HepG2 (cell line): ENCODE results near the gene VAC14. TPM values are rescaled to one million over a fixed set of nuclear protein-coding genes. Genes with fewer than 3 reads are reported as not detected.

ENCODE experiments used
- BORCS8-MEF2B ChIP-seq: sonication (generic); formaldehyde crosslinking; IDR thresholded peaks from 2 replicates; pipeline ENCODE4 v1.8.0; 2022; ENCODE audit warnings: mild to moderate bottlenecking, missing genetic modification reagents
- CEBPG ChIP-seq: IDR thresholded peaks from 2 replicates; pipeline ENCODE4 v1.6.1; 2016
- GATAD2A ChIP-seq: IDR thresholded peaks from 2 replicates; pipeline ENCODE4 v1.6.1; 2016
- GTF3A ChIP-seq: sonication (generic); formaldehyde crosslinking; conservative IDR thresholded peaks from 2 replicates; pipeline ENCODE4 v1.4.0; 2020; ENCODE audit warnings: mild to moderate bottlenecking, missing genetic modification reagents
- IRX3 ChIP-seq: sonication (generic); formaldehyde crosslinking; IDR thresholded peaks from 2 replicates; pipeline ENCODE4 v1.8.1; 2023; ENCODE audit warnings: mild to moderate bottlenecking, low read depth, missing genetic modification reagents, borderline replicate concordance
- ISX ChIP-seq: sonication (generic); formaldehyde crosslinking; conservative IDR thresholded peaks from 2 replicates; pipeline ENCODE4 v1.5.0; 2020; ENCODE audit warnings: missing genetic modification reagents
- PHF21A ChIP-seq: sonication (generic); formaldehyde crosslinking; IDR thresholded peaks from 2 replicates; pipeline ENCODE4 v1.5.0; 2020; ENCODE audit warnings: mild to moderate bottlenecking, missing genetic modification reagents
- U2AF1 ChIP-seq: fragments of 200-400 bp; formaldehyde crosslinking; optimal IDR thresholded peaks from 2 replicates; pipeline ENCODE3; 2017; ENCODE audit warnings: mild to moderate bottlenecking, low read depth, low read length
- ZNF263 ChIP-seq: sonication (generic); formaldehyde crosslinking; IDR thresholded peaks from 2 replicates; pipeline ENCODE4 v1.4.0; 2020; ENCODE audit warnings: missing genetic modification reagents
- ZNF552 ChIP-seq: sonication (generic); formaldehyde crosslinking; IDR thresholded peaks from 2 replicates; pipeline ENCODE4 v1.9.0; 2022; ENCODE audit warnings: missing genetic modification reagents, mild to moderate bottlenecking, borderline replicate concordance
- ZNF652 ChIP-seq: IDR thresholded peaks from 2 replicates; pipeline ENCODE4 v1.6.1; 2016; ENCODE audit warnings: low read depth, borderline replicate concordance
- ZNF720 ChIP-seq: sonication (generic); formaldehyde crosslinking; IDR thresholded peaks from 2 replicates; pipeline ENCODE4 v1.4.0; 2020; ENCODE audit warnings: missing genetic modification reagents
- ZNF782 ChIP-seq: sonication (generic); formaldehyde crosslinking; IDR thresholded peaks from 2 replicates; pipeline ENCODE4 v1.4.0; 2020; ENCODE audit warnings: missing genetic modification reagents, mild to moderate bottlenecking, borderline replicate concordance
- ZSCAN25 ChIP-seq: sonication (generic); formaldehyde crosslinking; IDR thresholded peaks from 2 replicates; pipeline ENCODE4 v1.8.0; 2022; ENCODE audit warnings: mild to moderate bottlenecking, missing genetic modification reagents
- polyA plus RNA-seq, 8 experiments: library from polyadenylated mRNA; depleted of rRNA in 3 of 8; stranded (reverse) in 7 of 8; unstranded in 1 of 8; fragments of >200 nt; fragmentation: Illumina TruSeq in 4 of 8; extraction: Trizol in 4 of 8; gene quantifications; 2 replicates each; pipeline versions ENCODE4 v1.2.1 to v1.2.3, GENCODE V29; 2011 to 2016; ENCODE audit warnings: low read depth in 4 of 8, missing spikeins in 1 of 8, mixed read lengths in 1 of 8; ENCODE audit not compliant: insufficient read depth in 1 of 8
- total RNA-seq, 5 experiments: library from RNA; depleted of rRNA; stranded (reverse); fragments of >200 nt; fragmentation: Illumina TruSeq; extraction: Trizol; gene quantifications; 2 replicates each; pipeline ENCODE4 v1.2.3, GENCODE V29; 2016; ENCODE audit warnings: low read depth in 1 of 5
- TF ChIP-seq, protein P1 (sequence below): sonication (generic); formaldehyde crosslinking; IDR thresholded peaks from 2 replicates; pipeline ENCODE4 v1.8.1; 2023; ENCODE audit warnings: mild to moderate bottlenecking, missing genetic modification reagents
- TF ChIP-seq, protein P2 (sequence below): sonication (generic); formaldehyde crosslinking; IDR thresholded peaks from 2 replicates; pipeline ENCODE4 v1.5.1; 2020; ENCODE audit warnings: mild to moderate bottlenecking, missing genetic modification reagents, moderate library complexity
- TF ChIP-seq, protein P3 (sequence below): sonication (generic); formaldehyde crosslinking; IDR thresholded peaks from 2 replicates; pipeline ENCODE4 v1.5.0; 2020; ENCODE audit warnings: mild to moderate bottlenecking, missing genetic modification reagents, borderline replicate concordance
- TF ChIP-seq, protein P4 (sequence below): sonication (generic); formaldehyde crosslinking; IDR thresholded peaks from 2 replicates; pipeline ENCODE4 v1.4.0; 2020; ENCODE audit warnings: low read depth, mild to moderate bottlenecking, missing genetic modification reagents

The VAC14 gene
- total and polyA plus RNA-seq, 2 of the 13 experiments (the other 11 are each of a cell fraction or from before 2014, with no cell fraction given): 23.5 to 24.6 TPM

DNA sequence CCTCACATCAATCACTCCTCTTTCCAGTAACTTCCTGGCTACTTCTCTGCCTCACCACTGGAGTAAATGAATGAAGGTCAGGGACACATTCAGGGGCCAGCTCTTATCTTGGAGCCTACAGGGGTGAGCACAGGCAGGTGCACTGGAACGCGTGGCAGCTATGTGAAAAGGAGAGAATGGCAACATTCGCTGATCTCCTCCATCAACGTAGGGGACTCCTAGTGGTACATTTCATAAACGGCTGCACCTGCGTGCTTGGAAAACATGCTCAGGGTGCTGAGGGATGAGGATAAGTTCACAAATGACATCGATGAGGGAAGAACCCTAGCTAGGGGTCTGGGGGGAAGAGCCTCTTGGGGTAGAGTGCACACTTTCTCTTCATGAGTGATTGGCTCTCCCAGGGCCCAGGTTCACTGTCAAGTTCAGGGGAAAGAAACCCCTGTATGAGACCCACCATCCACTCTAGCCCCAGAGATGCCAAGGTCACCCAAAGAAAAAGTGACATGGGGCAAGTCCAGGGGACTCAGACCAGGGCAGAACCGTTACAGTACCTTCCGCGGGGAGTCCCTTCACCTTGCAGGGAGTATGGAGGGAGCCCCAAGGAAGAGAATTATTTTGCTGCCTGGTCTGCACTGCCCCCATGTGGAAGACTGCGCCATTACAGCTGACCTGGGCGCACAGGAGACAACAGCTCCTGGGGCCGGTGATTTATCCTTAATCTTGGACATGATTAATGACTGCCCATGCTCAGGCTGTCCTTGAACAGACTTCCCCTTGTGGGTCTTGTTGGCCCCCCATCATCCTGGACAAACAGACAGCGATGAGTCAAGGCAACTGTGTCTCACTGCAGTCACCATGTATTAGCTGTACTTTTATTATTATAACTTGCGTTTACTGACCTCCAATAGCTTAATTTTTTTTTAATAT, 30.1 kb downstream of the VAC14 start (continued):
- TF ChIP-seq ZNF652 (CRISPR knock-in tag) (no peak), GATAD2A (CRISPR knock-in tag) (peak; percentile 38; the same call in 1 of the 2 replicates), IRX3 (CRISPR knock-in tag) (no peak), ZSCAN25 (CRISPR knock-in tag) (peak; percentile 35; the same call in 1 of the 2 replicates), ZNF552 (CRISPR knock-in tag) (no peak), ZNF782 (CRISPR knock-in tag) (0 out of 2 replicates have a peak, but pooled peaks have one; percentile 29), GTF3A (CRISPR knock-in tag) (0 out of 2 replicates have a peak, but pooled peaks have one; percentile 63), CEBPG (CRISPR knock-in tag) (no peak), BORCS8-MEF2B (CRISPR knock-in tag) (peak; percentile 65; the same call in 1 of the 2 replicates), ISX (CRISPR knock-in tag) (no peak), ZNF720 (CRISPR knock-in tag) (no peak), PHF21A (CRISPR knock-in tag) (peak; percentile 56; the same call in 1 of the 2 replicates), ZNF263 (0 out of 2 replicates have a peak, but pooled peaks have one; percentile 47), U2AF1 (peak; percentile 58)
- TF ChIP-seq, protein P1, sequence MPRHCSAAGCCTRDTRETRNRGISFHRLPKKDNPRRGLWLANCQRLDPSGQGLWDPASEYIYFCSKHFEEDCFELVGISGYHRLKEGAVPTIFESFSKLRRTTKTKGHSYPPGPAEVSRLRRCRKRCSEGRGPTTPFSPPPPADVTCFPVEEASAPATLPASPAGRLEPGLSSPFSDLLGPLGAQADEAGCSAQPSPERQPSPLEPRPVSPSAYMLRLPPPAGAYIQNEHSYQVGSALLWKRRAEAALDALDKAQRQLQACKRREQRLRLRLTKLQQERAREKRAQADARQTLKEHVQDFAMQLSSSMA: 0 out of 2 replicates have a peak, but pooled peaks have one; percentile 56
- TF ChIP-seq, protein P2, sequence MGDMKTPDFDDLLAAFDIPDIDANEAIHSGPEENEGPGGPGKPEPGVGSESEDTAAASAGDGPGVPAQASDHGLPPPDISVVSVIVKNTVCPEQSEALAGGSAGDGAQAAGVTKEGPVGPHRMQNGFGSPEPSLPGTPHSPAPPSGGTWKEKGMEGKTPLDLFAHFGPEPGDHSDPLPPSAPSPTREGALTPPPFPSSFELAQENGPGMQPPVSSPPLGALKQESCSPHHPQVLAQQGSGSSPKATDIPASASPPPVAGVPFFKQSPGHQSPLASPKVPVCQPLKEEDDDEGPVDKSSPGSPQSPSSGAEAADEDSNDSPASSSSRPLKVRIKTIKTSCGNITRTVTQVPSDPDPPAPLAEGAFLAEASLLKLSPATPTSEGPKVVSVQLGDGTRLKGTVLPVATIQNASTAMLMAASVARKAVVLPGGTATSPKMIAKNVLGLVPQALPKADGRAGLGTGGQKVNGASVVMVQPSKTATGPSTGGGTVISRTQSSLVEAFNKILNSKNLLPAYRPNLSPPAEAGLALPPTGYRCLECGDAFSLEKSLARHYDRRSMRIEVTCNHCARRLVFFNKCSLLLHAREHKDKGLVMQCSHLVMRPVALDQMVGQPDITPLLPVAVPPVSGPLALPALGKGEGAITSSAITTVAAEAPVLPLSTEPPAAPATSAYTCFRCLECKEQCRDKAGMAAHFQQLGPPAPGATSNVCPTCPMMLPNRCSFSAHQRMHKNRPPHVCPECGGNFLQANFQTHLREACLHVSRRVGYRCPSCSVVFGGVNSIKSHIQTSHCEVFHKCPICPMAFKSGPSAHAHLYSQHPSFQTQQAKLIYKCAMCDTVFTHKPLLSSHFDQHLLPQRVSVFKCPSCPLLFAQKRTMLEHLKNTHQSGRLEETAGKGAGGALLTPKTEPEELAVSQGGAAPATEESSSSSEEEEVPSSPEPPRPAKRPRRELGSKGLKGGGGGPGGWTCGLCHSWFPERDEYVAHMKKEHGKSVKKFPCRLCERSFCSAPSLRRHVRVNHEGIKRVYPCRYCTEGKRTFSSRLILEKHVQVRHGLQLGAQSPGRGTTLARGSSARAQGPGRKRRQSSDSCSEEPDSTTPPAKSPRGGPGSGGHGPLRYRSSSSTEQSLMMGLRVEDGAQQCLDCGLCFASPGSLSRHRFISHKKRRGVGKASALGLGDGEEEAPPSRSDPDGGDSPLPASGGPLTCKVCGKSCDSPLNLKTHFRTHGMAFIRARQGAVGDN (CRISPR knock-in tag): peak; percentile 40
- TF ChIP-seq, protein P3, sequence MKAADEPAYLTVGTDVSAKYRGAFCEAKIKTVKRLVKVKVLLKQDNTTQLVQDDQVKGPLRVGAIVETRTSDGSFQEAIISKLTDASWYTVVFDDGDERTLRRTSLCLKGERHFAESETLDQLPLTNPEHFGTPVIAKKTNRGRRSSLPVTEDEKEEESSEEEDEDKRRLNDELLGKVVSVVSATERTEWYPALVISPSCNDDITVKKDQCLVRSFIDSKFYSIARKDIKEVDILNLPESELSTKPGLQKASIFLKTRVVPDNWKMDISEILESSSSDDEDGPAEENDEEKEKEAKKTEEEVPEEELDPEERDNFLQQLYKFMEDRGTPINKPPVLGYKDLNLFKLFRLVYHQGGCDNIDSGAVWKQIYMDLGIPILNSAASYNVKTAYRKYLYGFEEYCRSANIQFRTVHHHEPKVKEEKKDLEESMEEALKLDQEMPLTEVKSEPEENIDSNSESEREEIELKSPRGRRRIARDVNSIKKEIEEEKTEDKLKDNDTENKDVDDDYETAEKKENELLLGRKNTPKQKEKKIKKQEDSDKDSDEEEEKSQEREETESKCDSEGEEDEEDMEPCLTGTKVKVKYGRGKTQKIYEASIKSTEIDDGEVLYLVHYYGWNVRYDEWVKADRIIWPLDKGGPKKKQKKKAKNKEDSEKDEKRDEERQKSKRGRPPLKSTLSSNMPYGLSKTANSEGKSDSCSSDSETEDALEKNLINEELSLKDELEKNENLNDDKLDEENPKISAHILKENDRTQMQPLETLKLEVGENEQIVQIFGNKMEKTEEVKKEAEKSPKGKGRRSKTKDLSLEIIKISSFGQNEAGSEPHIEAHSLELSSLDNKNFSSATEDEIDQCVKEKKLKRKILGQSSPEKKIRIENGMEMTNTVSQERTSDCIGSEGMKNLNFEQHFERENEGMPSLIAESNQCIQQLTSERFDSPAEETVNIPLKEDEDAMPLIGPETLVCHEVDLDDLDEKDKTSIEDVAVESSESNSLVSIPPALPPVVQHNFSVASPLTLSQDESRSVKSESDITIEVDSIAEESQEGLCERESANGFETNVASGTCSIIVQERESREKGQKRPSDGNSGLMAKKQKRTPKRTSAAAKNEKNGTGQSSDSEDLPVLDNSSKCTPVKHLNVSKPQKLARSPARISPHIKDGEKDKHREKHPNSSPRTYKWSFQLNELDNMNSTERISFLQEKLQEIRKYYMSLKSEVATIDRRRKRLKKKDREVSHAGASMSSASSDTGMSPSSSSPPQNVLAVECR (CRISPR knock-in tag): peak; percentile 54; the same call in 1 of the 2 replicates
- TF ChIP-seq, protein P4, sequence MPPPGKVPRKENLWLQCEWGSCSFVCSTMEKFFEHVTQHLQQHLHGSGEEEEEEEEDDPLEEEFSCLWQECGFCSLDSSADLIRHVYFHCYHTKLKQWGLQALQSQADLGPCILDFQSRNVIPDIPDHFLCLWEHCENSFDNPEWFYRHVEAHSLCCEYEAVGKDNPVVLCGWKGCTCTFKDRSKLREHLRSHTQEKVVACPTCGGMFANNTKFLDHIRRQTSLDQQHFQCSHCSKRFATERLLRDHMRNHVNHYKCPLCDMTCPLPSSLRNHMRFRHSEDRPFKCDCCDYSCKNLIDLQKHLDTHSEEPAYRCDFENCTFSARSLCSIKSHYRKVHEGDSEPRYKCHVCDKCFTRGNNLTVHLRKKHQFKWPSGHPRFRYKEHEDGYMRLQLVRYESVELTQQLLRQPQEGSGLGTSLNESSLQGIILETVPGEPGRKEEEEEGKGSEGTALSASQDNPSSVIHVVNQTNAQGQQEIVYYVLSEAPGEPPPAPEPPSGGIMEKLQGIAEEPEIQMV (CRISPR knock-in tag): no peak
